Urothelium cell line (cell line): Measurements from ENCODE around the gene CDC123.
A peak's percentile ranks its signal among the peaks of the same experiment; 100 is the strongest.
"Not testable (repeated sequence)": the region's sequence is repeated elsewhere in the genome, so short reads cannot be mapped to it uniquely, and the experiment has no call there.

Experiments
- DNase-seq: peaks from one replicate; pipeline ENCODE4 v3.0.0; 2011; ENCODE audit warnings: low spot score, mixed read lengths
- FAIRE-seq: peaks from 2 replicates; lab custom pipeline; 2011; peaks lifted over from hg19 to GRCh38; lab: Jason Lieb, UNC

The CDC123 gene

DNA sequence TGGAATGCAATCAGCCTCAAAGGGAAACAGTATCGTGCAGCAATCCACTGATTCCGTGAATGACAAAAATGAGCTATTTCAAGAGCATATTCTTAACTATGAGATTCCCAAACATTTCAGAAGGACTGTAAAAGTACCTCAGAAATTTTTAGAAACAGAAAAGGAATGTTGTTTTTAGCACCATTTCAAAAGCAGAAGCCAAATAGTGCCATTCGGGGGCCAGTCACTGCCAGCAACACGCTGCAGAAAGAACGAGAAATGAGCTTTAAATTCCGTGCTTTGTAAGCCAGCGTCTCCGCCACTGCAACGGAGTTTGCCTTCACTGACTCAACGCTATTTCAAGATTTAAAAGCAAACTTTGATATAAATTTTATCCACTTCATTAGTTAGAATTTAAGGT, 6.6 kb upstream of the CDC123 start:
- DNase-seq (no peak), FAIRE-seq (no peak)

DNA sequence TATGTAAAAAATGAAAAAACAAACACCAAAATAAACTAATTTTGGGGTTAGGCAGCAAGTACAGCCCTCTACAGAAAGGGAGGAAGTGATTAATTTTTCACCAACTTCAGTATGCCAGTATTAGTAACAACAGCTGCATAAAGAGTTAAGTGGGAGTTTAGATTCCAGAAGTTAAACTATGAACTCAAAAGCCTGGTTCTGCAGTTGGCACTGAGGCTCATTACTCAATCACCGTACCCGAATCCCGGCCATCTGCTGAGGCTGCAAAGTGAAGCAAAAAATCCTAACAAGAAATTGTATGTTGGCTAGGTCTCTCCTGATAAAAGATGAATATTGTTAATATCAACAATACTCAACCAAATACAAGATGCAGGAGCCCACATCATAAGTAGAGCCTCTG, 4.3 kb upstream of the CDC123 start:
- no peak for DNase-seq
- FAIRE-seq: no peak

DNA sequence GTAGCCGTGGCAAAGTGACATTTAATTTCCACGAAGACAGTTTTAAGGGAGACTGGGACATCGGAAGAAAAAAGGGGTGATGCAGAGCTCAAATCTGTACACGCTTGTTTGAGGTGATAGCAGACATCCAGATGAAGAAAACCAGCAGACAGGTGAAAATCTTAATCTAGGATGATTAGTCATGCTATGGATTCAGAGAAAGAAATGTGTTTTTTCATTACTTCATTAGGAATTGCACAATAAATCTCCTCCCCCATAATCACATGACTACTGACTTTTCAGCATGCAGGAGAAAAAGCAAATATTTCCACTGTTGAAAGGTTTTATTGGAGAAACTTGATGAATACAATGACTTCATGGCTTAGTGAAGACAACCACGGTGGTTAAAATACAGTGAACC, 2.8 kb upstream of the CDC123 start:
- no peak for DNase-seq
- FAIRE-seq: no peak

DNA sequence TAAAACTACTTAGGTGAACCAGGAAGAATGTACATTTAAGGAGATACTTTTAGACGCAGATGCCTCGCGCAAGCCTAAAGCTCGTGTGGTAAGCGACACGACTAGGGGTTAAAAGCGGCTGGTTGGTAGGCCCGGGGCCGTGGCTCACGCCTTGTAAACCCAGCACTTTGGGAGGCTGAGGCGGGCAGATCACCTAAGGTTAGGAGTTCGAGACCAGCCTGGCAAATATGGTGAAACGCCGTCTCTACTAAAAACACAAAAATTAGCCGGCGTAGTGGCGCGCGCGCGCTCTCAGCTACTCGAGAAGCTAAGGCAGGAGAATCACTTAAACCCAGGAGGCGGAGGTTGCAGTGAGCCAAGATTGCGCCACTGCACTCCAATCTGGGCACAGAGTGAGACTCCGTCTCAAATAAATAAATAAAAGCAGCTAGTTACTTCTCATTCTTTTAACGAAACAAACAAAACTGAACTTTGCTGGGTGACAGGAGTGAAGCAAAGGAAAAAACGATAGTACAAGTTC, 1.2 kb upstream of the CDC123 start:
- FAIRE-seq: no peak
- no peak for DNase-seq

DNA sequence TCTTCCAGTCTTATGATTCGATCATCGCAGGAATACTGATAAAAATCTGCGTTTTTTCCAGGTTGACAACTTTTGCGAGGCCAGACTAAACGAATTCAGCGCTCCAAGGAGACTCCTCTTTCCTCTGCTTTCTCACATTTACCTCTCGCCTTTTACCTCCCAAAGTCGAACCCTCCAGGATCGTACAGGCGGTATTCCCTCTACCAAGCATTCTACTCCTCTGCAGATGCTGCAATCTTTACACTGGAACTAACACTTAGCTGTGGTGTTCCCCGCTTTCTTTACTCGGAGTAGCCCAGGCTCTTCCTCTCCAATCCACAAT, 746 bp upstream of the CDC123 start:
- DNase-seq (no peak), FAIRE-seq (no peak)

DNA sequence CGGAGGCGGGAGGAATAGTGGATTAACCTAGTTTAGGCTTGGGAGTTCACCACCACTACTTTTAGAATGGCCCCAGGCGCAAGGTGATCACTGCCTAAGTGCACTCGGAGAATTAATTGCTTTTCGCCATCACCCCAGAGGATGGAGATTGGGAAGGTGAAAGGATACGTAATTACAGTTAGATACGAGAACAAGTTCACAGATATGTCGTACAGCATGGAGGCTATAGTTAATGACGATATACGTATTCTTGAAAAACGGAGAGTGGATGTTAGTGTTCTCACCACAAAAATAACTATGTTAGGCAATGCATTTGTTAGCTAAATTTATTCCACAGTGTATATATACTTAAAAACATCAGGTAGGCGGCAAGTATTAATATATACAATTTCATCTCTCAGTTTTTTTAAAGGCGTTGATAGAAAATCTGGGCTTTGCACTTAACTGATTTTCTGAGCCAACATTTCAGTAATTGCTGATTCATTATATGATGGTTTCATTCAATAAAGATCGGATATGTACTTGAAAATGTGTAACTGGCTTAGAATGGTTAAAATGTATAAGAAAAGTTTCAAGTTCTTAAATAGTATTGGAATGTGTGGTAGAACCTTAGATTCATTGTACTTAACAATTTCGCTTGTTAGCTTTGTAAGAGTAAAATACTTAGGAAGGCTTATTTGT, 683 bp downstream of the CDC123 start:
- FAIRE-seq (no peak), DNase-seq (no peak)

DNA sequence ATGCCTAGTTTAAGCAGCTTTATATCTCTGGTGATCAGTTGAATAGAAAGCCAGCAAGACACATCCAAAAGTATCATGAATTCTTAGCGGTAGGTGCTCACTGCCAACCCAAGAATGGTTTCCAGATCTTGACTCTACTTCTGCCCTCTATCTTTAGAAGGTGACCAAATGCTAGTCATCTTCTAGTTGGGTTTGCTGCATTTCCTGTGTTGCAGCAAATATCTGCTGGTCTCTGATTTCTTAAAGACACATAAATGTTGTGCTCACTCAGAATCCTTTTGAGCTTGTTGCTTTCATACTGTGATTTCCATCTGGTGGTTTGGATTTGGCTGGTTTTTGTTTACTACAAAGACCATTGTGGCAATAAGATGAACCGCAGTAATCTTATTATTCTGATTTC, 2.2 kb downstream of the CDC123 start:
- no peak for FAIRE-seq
- no peak for DNase-seq

DNA sequence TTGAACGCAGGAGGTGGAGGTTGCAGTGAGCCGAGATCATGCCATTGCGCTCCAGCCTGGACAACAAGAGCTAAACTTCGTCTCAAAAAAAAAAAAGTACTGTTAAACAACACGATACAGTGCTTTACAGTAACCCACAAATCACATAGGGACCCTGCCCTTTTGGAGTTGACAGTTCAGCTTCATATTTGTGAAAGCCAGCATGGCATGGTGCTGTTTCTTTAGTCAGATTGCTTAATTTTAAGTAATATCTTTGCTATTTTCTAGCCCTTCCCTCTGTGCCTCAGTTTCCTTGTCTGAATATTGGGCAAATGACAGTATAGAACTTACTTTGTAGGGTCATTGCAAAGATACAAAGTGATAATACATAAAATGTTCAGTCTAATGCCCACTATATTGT, 4.9 kb downstream of the CDC123 start:
- DNase-seq (no peak), FAIRE-seq (no peak)

DNA sequence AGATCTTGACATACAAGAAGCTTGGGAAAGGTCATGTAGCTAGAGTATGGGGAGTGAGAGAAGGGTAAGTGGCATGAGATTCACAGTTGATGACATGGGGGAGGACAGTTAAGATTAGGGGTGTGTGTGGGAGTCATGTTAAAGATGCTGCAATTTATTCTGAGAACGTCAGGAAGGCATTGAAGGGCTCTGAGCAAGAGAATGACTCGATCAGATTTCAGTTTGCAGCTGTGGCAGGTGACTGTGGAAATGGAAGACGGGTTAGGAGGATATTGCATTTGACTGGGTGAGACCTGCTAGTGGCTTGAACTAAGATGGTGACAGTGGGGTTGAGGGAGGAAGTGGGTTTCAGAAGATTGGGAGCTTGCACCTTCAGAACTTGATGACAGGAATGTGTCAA, 5.6 kb downstream of the CDC123 start:
- no peak for FAIRE-seq

DNA sequence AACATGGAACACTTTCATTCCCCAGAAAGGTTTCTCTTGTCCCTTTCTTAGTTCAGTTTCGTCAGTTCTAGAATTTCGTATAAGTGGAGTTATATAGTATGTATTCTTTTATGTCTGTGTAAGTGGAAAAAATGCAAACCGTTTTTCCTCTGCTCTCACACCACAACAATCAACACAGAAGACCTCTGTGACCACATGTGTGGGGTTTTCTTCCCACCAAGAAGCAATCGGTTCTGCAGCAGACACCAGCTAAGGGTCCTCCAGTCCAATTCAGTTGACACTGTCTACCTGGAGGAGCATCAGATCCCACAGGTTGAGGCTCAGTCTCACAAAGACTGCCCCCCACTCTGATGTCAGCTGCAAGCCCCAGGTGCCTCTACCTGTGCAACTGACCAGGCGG, 6.2 kb downstream of the CDC123 start:
- DNase-seq (no peak), FAIRE-seq (no peak)

More for the DNA sequence above, 5.6 kb downstream of the CDC123 start:
- DNase-seq: no peak

DNA sequence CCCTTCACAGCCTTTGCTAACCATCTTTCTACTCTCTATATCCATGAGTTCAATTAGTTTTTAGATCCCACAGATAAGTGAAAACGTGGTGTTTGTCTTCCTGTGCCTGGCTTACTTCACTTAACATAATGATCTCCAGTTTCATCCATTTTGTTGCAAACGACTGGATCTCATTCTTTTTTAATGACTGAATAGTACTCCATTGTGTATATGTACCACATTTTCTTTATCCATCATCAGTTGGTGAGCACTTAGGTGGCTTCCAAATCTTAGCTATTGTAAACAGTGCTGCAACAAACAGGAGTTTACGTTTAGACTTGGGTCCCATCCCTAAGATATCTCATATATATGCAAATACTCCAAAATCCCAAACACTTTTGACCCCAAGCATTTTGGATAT, 9.1 kb downstream of the CDC123 start:
- no peak for DNase-seq
- no peak for FAIRE-seq

DNA sequence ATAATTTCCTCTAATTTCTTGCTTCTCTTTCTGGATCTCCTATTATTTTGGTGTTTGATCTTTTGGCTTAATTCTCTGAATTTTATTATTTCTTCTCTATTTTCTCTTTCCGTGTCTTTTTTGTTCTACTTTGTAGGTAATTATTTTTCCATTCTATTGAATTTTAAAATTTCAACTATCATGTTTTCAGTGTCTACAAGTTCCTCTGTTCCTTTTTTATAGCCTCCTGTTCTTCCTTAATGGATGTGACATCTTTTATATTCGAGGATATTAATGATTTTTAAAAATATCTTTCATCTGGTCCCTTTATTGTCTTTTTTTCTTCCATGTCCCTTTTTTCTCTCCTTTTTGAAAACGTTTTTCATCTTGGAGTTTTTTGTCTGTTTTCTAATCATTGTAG, 11.1 kb downstream of the CDC123 start:
- DNase-seq: no peak
- no peak for FAIRE-seq

DNA sequence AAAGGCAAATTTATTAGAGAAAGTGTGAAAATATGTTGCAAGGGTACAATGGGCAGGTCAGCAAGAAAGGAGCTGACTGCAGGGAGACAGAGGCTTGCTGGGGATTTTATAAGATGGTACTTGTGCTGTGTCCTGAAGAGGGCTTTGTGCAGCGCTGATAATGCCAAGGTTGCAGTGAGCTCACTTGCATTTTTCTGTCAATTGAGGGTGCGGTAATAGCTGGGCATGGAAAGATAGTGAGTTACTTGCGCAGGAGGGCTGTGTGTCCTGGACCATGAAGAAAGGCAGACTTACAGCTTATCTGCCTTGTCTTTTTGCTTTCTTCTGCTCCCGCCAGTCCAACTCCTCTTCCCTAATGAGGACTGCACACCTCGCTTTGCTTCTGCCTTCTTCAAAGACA, 12.5 kb downstream of the CDC123 start:
- FAIRE-seq (no peak), DNase-seq (no peak)

DNA sequence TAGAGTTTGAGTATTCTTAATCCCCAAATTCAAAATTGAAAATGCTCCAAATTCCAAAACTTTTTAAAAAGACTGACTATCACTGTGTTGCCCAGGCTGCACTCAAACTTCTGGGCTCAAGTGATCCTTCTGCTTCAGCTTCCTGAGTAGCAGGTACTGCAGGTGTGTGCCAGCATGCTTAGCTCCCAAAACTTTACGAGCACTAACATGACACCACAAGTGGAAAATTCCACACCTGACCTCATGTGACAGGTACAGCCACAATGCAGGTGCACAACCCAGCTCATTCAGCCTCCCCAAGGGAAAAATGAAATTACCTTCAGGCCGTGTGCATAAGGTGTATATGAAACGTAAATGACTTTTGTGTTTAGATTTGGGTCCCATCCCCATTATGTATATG, 16.5 kb downstream of the CDC123 start:
- peak; percentile 32 for FAIRE-seq
- DNase-seq: no peak

DNA sequence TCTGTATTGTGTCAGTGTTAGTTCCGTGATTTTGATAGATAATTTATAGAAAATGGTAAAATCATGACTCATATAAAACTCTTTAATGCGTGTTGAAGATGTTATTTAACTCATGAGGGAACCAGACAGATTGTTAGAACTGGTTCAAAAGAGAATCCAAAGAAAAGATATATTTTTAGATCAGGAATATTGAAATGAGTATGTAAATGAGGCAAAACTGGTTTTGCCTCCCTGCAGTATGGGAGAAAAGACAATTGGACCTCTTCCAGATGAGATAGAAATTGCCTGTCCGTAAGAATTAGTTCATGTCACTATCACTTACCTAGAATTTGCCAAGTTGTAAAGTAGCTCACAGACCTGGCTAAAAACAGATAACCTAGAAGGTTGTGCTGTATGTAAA, 17.6 kb downstream of the CDC123 start:
- FAIRE-seq: no peak
- DNase-seq: no peak

DNA sequence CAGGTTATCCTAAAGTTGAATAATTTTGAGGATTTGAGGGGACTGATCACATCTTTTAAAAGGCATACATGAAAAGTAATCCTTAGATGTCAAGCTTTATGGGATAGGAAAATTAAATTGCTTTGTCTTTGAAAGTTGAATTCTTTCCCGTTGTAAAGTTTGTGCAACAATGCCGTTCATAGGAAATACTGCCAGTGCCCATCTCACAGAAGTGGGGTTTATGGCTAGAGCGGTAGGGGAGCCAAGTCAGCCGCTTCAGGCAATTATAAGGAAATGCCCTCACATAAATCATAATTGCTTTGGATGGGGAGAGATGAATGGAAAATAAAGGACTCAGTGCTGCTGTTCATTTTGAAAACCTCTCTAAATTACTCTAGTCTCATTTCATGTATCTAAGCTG, 18.1 kb downstream of the CDC123 start:
- DNase-seq (no peak), FAIRE-seq (no peak)

DNA sequence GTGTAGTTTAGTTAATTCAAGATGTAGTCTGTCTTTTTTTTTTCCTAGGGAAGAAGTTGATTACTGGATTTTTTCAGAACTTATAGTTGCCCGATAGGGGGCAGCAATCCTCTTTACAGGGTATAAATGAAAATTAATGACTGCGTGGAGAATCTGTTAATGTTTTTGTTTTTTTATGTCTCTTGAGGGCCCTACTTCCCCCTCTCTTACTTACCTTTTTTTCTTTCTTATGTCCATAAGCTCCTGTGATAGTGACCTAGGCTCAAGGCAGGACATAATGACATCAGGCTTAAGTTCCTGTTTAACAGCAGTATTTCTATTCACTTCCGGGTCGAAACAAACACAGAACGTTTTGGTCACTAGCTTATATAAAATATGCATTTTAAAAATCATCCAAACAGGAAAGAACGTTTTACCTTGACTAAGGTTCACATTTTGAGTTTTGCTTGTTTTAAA, 18.8 kb downstream of the CDC123 start:
- DNase-seq (peak; percentile 25), FAIRE-seq (no peak)

DNA sequence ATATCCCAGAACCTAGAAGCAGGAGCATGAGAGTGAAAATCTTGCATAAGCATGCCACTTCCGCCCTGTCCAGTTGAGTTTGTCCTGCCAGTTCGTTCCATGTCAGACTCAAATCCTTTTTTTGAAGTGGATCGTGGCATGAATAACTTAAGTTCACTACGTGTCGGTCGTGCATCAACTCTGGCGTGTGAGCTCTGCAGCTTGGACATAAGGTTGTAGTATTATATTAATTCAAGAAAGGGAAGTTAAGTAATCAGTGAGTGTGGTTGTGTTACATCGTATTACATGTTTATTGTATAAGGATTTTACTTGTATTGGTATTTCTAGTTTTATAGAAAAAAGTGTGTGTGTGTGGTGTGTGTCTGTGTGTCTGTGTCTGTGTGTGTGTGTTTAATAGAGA, 23.0 kb downstream of the CDC123 start:
- FAIRE-seq: no peak
- no peak for DNase-seq

DNA sequence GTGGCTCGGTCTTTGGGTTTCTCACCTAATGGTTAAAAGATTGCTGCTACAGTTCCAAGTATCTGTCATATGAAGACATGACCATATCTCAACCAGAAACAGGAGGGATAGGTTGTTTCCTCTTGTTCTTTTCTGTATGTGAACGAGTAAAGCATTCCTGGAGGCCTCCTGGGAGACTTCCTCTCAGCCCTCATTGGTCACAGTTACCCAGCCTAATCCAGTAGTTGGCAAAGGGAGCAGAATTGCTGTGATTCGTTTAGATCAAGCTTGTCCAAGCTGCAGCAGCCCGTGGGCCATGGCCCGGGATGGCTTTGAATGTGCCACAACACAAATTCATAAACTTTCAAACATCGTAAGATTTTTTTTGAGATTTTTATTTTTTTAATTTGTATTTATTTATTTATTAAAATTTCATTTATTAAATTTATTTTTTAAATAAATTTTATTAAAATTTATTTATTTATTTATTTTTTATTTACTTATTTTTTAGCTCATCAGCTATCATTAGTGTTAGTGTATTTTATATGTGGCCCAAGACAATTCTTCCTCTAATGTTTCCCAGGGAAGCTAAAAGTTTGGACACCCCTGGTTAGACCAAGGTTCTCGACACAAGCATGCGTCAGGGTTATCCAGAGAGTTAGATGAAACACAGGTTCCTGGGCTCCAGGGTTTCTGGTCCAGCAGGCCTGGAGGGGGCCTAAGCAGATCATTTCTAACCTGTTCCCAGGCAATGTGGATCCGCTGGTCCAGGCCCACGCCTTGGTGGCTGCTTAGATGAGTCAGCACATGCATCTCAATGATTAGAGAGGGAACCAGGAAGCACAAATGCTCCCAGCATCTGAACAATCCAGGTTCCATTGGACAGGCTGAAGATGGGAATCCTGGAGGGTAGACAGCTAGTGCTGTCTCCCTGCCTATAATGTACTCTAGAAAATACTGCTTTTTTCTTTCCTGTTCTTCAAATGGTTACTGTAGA, 25.6 kb downstream of the CDC123 start:
- FAIRE-seq: no peak
- DNase-seq: peak; percentile 12

DNA sequence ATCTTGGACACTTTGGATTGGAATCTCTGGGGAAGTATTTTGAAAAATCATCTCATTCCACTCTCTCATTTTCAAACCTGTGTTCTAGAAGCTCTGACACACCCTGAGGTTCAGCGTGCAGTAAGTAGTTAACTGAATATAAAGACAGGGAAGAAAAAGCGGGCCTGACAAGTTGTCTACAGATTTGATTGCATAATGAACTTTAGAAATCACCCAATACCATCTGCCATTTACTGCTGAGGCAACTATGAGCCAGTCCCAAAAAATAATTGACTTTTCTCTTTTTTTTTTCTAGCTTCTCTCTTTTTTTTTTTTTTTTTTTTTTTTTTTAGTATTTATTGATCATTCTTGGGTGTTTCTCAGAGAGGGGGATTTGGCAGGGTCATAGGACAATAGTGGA, 29.5 kb downstream of the CDC123 start:
- FAIRE-seq (no peak), DNase-seq (no peak)

DNA sequence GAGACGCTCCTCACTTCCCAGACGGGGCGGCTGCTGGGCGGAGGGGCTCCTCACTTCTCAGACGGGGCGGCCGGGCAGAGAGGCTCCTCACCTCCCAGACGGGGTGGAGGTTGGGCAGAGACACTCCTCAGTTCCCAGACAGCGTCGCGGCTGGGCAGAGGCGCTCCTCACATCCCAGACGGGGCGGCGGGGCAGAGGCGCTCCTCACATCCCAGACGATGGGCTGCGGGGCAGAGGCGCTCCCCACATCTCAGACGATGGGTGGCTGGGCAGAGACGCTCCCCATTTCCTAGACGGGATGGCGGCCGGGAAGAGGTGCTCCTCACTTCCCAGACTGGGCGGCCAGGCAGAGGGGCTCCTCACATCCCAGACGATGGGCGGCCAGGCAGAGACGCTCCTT, 30.4 kb downstream of the CDC123 start:
- FAIRE-seq, DNase-seq: not testable (repeated sequence)

DNA sequence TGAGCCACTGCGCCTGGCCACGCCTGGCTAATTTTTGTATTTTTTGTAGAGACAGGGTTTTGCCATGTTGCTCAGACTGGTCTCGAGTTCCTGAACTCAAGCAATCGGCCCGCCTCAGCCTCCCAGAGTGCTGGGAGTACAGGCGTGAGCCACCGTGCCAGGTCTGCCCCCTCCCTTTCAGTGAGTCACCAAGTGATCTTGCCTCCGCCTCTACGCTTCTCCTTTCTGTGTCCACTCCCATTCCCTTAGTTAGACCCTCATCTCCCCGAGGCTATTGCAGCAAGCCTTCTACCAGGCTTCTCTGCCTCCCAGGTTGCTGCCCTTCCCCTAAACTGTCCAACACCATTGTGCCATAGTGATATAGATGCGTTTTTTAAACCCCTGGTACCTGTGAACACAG, 32.9 kb downstream of the CDC123 start:
- no peak for DNase-seq
- FAIRE-seq: no peak
